GM19099 (cell line): Measurements from ENCODE around the gene PTPRM.

Experiments
- POLR2A ChIP-seq: IDR thresholded peaks from 3 replicates; pipeline ENCODE4 v1.6.1; 2011; ENCODE audit warnings: low read depth; ENCODE audit not compliant: insufficient read length; ENCODE audit errors: extremely low read depth

PTPRM gene

DNA sequence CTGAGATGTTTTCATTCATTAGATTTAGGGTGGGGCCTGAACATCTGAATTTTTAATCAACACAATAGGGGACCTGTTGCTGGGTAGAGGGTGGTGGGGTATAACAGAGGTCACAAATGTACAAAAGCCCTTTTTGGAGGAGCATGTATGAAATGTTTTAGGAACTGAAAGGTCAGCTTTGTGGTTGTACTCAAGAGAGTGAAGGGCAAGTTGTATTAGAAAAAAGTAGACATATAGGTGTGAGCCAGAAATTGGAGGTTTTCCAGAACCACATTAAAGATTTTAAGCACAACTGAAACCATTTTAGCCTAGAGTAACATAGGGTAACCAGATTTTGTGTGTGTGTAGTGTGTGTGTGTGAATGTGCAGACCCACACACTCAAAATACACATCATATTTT is 62.3 kb downstream of the PTPRM start:
- TF ChIP-seq POLR2A = no peak

DNA sequence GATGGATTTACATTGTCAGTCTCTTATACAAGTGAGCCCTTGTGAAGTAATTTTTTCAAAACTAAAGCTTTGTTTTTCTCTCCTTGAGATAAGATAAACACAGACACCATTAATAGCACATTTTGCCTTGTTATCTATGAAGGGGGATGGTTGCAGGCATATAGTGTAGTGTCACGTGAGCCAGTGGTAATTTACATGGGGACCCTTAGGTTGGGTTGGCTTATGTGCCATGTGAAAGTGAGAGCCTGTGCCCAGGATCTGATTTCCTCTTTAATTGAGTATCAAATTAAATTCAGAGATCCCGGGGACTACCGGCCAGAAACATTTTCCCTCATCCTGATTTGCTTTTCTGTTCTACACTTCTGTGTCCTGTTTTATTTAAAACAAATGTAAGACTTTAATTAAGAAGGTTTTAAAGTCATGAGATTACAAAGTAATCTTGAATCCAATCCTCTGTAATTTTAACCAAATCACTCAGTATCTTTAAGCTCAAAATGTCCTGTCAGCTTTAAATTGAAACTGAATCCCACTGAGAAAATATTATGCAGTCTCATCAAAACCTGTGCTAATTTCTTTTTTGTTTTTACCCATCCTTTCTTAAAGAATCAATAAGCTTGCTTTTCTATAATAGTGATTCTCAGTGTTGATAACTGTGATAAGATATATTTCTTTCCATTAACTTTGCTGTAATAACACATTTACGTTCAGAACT is 63.8 kb downstream of the PTPRM start:
- no peak for TF ChIP-seq POLR2A

DNA sequence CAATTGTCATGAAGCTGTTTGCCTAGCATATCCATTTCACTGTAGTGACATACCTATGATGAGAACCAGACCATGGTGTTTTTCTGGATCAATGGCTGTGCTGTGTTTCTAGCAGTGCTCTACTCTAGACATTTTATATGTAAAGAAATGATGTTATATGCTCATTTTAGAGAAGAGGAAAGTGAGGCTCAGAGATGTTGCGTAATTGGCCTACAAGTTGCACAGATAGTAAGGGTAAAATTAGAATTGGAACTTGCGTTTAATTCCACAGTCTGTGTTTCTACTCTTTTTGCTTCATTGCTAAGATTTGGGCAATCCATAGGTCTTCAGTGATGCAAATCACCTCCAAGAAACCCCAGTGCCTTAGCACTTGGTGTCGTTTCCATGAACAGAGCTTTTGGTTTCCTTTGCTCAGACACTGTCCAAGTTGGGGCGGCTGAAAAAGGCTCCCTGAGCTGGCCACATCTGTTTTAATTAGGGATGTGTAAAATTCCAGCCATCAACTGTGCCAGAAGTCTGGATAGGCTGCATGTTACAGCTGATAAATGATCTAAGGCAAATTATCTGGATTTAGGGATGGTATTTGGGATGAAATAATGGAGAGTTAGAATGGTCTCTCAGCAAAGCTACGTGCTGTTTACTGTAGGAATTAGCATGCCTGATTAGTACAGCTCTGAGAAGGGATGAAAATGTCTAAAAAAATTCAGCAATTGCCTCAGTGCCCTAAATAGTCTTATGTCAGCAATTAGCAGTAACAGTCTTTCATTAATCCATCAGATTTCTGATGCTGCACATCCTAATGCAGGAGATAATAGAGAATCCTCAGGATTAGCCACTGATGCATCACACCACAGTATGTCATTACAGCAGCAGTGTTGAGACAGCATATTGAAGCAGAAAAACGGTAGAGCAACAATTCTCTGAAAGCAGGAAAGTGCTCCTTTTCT is 65.3 kb downstream of the PTPRM start:
- no peak for TF ChIP-seq POLR2A

DNA sequence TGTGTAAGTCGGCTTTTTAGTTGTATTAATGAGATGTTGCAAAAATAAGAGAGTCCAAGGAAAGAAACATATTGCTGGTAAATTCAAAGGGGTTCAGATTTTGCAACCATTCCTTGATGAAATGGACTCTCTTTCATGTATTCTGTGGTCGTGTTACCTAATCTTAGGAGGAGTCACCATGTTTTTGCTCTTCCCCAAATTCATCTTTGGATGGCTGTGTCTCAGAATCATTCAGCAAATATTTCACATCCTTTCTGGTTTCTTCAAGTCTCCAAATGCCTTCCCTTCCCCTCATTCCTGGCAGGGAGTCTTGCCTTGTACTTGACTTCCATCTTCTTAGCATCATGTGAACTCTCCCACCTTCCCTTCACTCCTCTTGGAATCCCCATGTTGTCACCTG is 66.1 kb downstream of the PTPRM start:
- TF ChIP-seq POLR2A = no peak

DNA sequence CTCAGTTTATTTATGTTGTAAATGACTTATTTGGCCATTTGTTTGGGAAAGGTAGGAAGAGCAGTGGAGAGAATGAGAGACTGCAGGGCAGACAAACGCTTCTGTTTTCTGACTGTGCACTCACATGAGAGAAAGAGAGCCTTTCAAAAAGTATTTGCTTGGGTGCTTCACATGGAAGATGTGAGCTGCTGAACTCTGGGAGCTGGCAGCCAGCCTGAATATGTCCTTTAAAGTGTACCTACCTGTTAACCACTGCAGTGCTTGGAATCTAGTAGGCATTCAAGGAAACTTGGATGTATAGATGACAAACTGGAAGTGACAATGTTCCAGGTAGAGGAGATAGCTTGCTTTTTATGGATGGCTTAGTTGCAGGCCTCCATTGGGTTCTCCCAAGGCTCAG is 68.8 kb downstream of the PTPRM start:
- TF ChIP-seq POLR2A = no peak

DNA sequence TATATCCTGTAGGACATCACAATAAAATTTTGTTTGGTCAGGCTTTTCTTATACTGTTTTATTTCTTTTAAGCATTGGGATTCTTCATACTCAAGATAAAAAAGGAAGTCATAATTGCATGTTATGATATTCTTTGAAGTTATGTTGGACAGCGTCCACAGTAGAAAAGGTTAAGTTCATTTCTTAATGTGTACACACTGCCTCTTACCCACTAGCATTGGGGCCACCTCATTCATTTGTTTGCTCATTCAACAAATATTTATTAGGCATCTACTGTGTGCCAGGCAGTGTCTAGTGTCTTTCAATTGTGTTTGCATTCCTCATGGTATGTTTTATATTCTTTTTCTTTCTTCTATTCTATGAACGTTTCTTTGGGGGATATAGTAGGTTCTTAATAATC is 70.2 kb downstream of the PTPRM start:
- TF ChIP-seq POLR2A = no peak

DNA sequence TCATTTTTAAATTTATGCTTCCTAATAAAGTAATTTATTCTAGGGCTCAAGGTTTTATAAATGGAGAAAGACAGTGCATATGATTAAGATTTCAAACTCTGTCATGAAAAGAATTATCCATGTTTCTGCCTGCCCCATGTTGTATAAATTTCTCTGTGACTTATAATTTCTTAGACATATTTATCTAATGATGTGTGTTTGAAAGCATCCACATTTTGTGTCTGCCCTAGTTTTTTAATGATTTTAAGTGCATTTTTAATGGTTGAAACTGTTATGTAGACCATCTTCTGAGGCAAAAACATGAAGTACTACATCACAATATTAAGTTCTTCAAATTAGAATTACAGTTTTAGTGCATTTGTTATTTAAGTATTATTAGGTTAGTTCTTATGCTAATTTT is 71.2 kb downstream of the PTPRM start:
- TF ChIP-seq POLR2A = no peak

DNA sequence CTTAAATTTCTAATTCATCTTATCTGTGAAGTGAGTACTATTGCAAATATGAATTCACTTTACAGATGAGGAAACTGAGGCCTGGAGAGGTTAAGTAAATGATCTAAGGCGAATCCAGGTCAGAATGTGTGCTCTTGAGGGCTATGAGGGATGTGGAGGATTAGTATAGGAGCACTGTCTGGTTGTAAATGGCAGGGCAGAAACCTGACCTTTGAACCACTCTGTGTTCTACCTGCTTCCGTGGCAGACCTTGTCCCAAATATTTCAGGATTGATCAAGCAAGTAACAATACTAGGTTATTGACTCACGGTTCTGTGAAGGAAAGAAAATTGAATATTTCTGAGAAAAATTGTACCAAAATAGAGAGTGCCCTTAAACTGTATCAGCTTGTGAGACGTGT is 74.7 kb downstream of the PTPRM start:
- no peak for TF ChIP-seq POLR2A

DNA sequence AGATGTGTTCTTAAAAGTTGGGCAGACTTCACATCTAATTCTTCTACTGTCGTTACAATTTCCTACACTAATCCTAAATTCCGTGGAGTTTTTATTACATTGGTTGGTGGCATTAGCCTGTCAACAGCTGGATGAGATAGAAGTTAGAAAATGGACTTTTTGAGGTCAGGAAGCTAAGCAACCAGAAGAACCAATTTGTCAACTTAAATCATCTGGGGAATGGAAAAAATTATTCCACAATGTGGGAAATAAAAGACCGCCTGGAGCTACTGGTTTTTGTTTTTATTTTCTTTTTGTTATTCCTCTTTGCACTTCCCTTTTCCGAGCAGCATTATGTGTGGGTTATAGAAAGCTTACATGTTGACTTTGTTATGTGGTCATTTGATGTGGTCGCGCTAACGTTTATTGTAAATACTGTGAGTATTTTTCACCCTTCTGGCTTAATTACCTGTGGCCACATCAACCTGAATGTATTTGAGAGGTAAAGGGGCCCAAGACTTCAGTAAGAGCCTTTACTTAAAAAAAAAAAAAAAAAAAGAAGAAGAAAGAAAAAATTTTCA is 75.3 kb downstream of the PTPRM start:
- TF ChIP-seq POLR2A = no peak

DNA sequence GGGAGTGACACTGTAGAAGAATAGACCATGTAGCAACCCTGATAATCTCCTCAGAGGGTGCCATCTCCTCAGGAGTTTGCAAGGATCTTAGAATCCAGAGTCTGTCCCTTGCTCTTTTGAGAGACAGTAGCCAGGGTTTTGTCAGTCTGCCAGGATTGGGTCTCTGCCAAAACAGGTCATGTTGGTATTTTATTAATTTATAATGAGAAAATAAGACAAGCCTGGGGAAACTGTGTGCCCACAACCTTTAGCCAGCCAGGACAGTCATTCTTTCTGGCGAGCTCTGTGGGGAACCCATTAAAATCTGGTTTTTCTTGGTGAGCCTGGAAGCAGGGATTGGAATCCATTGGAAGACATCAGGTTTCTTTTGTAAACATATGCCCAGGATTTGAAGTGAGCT is 78.6 kb downstream of the PTPRM start:
- TF ChIP-seq POLR2A = no peak

DNA sequence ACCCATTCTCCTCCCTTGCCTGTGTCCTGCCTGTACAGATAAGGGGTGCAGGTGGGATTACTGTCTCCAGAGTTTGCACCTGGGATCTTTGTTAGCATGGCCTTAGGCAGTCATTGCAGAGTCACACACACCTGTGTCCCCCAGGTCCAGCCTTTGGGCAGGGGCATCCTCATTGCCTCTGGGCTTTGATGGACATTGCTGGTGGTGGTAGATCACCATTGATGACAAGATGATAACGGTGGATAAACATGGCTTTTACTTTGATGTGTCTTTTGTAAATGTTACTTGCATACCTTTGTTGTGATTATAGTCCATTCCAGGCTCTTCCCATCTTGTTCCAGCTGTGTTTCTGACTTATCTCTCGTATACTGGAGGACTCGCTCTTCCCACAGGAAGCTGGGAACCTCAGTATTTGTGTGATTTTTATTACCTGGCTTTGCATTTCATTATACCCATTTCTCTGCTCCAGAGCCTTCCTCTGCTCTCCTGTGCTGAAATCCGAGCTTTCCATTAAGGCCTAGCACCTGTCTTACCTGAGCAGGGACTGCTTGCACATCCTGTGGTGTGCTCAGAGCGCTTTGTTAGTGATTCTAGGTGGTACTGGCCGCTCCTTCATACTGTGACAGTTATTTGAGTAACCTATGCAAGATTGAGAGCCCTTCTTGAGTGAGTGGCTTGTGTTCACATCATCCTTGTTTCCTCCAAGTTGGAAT is 79.2 kb downstream of the PTPRM start:
- no peak for TF ChIP-seq POLR2A

DNA sequence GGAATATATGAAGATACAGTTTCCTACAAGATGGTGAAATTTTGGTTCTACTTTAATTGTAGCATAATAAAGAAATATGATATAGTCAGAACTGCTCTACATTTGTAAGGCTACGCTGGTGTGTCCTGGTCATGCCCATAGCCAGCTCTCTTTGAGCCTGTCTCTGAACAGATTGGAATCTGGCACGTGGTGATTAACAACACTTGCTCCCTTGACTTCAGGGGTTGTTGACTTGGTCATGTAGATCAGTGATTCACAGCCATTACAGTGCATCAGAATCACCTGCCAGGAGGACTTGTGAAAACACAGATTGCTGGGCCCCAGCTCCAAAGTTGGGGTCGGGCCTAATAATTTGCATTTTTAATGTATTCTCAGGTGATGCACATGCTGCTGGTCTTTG is 80.4 kb downstream of the PTPRM start:
- no peak for TF ChIP-seq POLR2A

DNA sequence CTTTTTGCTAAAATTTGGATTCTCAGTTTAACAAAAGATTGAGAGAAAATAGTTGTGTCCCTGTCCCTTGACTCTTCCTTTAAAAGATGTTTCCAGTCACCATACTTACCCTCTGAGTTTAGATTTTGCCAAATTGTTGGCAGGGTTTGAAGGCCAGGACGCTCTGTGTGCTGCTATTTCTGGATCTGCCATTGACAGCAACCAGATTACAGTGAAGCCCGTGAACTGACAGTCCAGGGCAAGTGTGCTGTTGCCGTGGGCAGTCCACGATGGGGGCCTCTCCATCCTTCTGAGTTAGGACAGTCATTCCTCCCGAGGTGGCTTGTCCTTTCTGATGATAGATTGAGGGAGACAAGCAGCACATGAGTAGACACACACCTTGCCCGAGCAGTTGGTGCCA is 89.9 kb downstream of the PTPRM start:
- TF ChIP-seq POLR2A = no peak

DNA sequence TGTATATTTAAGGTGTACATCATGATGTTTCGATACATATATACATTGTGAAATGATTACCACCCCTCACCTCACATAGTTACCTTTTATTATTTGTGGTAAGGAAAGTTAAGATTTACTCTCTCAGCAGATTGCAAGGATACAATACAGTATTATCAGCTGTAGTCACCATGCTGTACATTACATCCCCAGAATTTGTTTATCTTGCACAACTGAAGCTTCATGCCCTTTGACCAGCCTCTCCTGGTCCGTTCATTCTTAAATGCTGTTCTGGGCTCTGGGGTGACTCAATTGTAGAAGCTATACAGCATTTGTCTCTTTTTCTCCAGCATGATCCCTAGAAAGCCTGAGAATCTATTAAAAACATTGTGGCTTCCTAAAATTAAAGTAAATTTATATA is 90.8 kb downstream of the PTPRM start:
- no peak for TF ChIP-seq POLR2A

DNA sequence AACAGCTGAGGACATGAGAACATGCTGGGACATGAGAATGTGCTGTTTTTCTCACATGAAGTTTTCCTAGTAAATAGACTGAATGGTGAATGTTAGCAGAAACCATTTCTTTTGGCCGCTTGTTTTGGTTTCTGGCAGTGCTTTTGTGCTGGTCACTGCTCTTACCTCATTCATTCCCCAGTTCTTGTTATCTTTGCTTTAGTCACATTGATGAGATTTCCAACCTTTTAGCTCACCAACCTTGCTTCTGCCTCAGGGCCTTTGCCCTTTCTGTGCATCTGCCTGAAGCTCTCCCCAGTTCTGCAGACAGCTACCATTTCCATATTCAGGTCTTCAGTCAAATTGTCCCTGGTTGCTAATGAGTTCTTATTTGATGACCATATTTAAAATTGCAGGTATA is 91.6 kb downstream of the PTPRM start:
- no peak for TF ChIP-seq POLR2A
